ENCODE results near the gene TPSD1. TPM values are rescaled to one million over a fixed set of nuclear protein-coding genes. Genes with fewer than 3 reads are reported as not detected.
A peak's percentile ranks its signal among the peaks of the same experiment; 100 is the strongest.
"Not testable (repeated sequence)": the region's sequence is repeated elsewhere in the genome, so short reads cannot be mapped to it uniquely, and the experiment has no call there.

The TPSD1 gene
- total RNA-seq, 1 experiment from 2014 or later = not detected

- H4K20me1 ChIP-seq (ENCODE audit: low read length); BruUV-seq (replicated peaks); H3K4me3 ChIP-seq (ENCODE audit: low read length); H3F3A ChIP-seq (ENCODE audit: low read length, unreplicated experiment); H3K36me3 ChIP-seq (ENCODE audit: low read depth, low read length); H3K27me3 ChIP-seq (ENCODE audit: low read length); H3K9ac ChIP-seq (ENCODE audit: low read length); H2AFZ ChIP-seq (ENCODE audit: low read length); H3K79me2 ChIP-seq (ENCODE audit: low read length); DNase-seq; intact Hi-C loops (cut with micrococcal nuclease); CTCF ChIA-PET; H3K4me1 ChIP-seq (ENCODE audit: insufficient read depth, low read length); H3K27ac ChIP-seq (ENCODE audit: low read length); H3K4me2 ChIP-seq (ENCODE audit: low read length); H3K9me2 ChIP-seq (replicated peaks; ENCODE audit: low read length); H3K9me3 ChIP-seq (ENCODE audit: low read length); POLR2A ChIA-PET (ENCODE audit: unreplicated experiment): not testable (repeated sequence)
- ATAC-seq = peak; percentile 80
Observed at GRCh38 chr16:1232049-1232748, 23.7 kb upstream of the TPSD1 start.

GRCh38 chr16:1236659-1237058 is 19.2 kb upstream of the TPSD1 start:
- H3K4me1 ChIP-seq (ENCODE audit: insufficient read depth, low read length); H3F3A ChIP-seq (ENCODE audit: low read length, unreplicated experiment); POLR2A ChIA-PET (ENCODE audit: unreplicated experiment); H3K4me2 ChIP-seq (ENCODE audit: low read length); H3K9me2 ChIP-seq (replicated peaks; ENCODE audit: low read length); H3K27ac ChIP-seq (ENCODE audit: low read length); DNase-seq; H2AFZ ChIP-seq (ENCODE audit: low read length); H4K20me1 ChIP-seq (ENCODE audit: low read length); H3K36me3 ChIP-seq (ENCODE audit: low read depth, low read length); CTCF ChIA-PET; H3K27me3 ChIP-seq (ENCODE audit: low read length); H3K9ac ChIP-seq (ENCODE audit: low read length); H3K4me3 ChIP-seq (ENCODE audit: low read length); intact Hi-C loops (cut with micrococcal nuclease); H3K79me2 ChIP-seq (ENCODE audit: low read length); H3K9me3 ChIP-seq (ENCODE audit: low read length); BruUV-seq (replicated peaks): not testable (repeated sequence)
- ATAC-seq = peak; percentile 37

- ATAC-seq (no peak), DNase-seq (no peak)
- POLR2A ChIA-PET (ENCODE audit: unreplicated experiment) = no interaction called here
- Histone ChIP-seq H4K20me1 (ENCODE audit: low read length) (no peaks in the 10 kb centered on the region), H3K9me2 (replicated peaks; ENCODE audit: low read length) (no peaks in the 10 kb centered on the region), H3K9me3 (ENCODE audit: low read length) (no peaks in the 10 kb centered on the region), H3F3A (ENCODE audit: low read length, unreplicated experiment) (no peaks in the 10 kb centered on the region), H3K9ac (ENCODE audit: low read length) (no peak overlapping the region), H3K4me1 (ENCODE audit: insufficient read depth, low read length) (no peaks in the 10 kb centered on the region), H3K4me3 (ENCODE audit: low read length) (no peak overlapping the region), H3K79me2 (ENCODE audit: low read length) (no peaks in the 10 kb centered on the region), H2AFZ (ENCODE audit: low read length) (no peak overlapping the region), H3K36me3 (ENCODE audit: low read depth, low read length) (no peaks in the 10 kb centered on the region), H3K27me3 (ENCODE audit: low read length) (no peaks in the 10 kb centered on the region), H3K4me2 (ENCODE audit: low read length) (no peak overlapping the region), H3K27ac (ENCODE audit: low read length) (no peak overlapping the region)
- BruUV-seq (replicated peaks) = no TSS peak
- TF ChIP-seq EZH2phosphoT487 (IDR thresholded peaks at IDR 0.05; ENCODE audit: borderline replicate concordance, low read length) = no peak
- TF ChIP-seq CTCF (conservative IDR thresholded peaks at IDR 0.05; ENCODE audit: low read depth, low read length) = no peak
- no peak for TF ChIP-seq EZH2 (IDR thresholded peaks at IDR 0.05; ENCODE audit: low read length, unreplicated experiment)
- intact Hi-C loops (cut with micrococcal nuclease) = no loop called here
- CTCF ChIA-PET = no interaction called here
Observed at GRCh38 chr16:1237990-1238389, 17.9 kb upstream of the TPSD1 start.

- H3K79me2 ChIP-seq (ENCODE audit: low read length); H3K9ac ChIP-seq (ENCODE audit: low read length); DNase-seq; H3K36me3 ChIP-seq (ENCODE audit: low read depth, low read length); H2AFZ ChIP-seq (ENCODE audit: low read length); H4K20me1 ChIP-seq (ENCODE audit: low read length); H3K9me2 ChIP-seq (replicated peaks; ENCODE audit: low read length); H3K4me3 ChIP-seq (ENCODE audit: low read length); H3K4me2 ChIP-seq (ENCODE audit: low read length); intact Hi-C loops (cut with micrococcal nuclease); H3F3A ChIP-seq (ENCODE audit: low read length, unreplicated experiment); BruUV-seq (replicated peaks); H3K27ac ChIP-seq (ENCODE audit: low read length); H3K9me3 ChIP-seq (ENCODE audit: low read length); H3K27me3 ChIP-seq (ENCODE audit: low read length); H3K4me1 ChIP-seq (ENCODE audit: insufficient read depth, low read length); POLR2A ChIA-PET (ENCODE audit: unreplicated experiment); CTCF ChIA-PET: not testable (repeated sequence)
- peak; percentile 56 for ATAC-seq
Observed at GRCh38 chr16:1238909-1239308, 17.0 kb upstream of the TPSD1 start.

- H2AFZ ChIP-seq (ENCODE audit: low read length); H3F3A ChIP-seq (ENCODE audit: low read length, unreplicated experiment); H3K4me1 ChIP-seq (ENCODE audit: insufficient read depth, low read length); H3K4me2 ChIP-seq (ENCODE audit: low read length); H3K36me3 ChIP-seq (ENCODE audit: low read depth, low read length); H3K9me2 ChIP-seq (replicated peaks; ENCODE audit: low read length); H3K9me3 ChIP-seq (ENCODE audit: low read length); H3K27ac ChIP-seq (ENCODE audit: low read length); BruUV-seq (replicated peaks); H3K27me3 ChIP-seq (ENCODE audit: low read length); H3K4me3 ChIP-seq (ENCODE audit: low read length); intact Hi-C loops (cut with micrococcal nuclease); ATAC-seq; H3K79me2 ChIP-seq (ENCODE audit: low read length); CTCF ChIA-PET; H3K9ac ChIP-seq (ENCODE audit: low read length); DNase-seq; POLR2A ChIA-PET (ENCODE audit: unreplicated experiment); H4K20me1 ChIP-seq (ENCODE audit: low read length): not testable (repeated sequence)
Observed at GRCh38 chr16:1239575-1239974, 16.3 kb upstream of the TPSD1 start.

- DNase-seq; H4K20me1 ChIP-seq (ENCODE audit: low read length); POLR2A ChIA-PET (ENCODE audit: unreplicated experiment); H2AFZ ChIP-seq (ENCODE audit: low read length); H3K4me3 ChIP-seq (ENCODE audit: low read length); H3K9me2 ChIP-seq (replicated peaks; ENCODE audit: low read length); BruUV-seq (replicated peaks); H3F3A ChIP-seq (ENCODE audit: low read length, unreplicated experiment); CTCF ChIA-PET; ATAC-seq; H3K9ac ChIP-seq (ENCODE audit: low read length); H3K36me3 ChIP-seq (ENCODE audit: low read depth, low read length); H3K4me2 ChIP-seq (ENCODE audit: low read length); H3K4me1 ChIP-seq (ENCODE audit: insufficient read depth, low read length); H3K79me2 ChIP-seq (ENCODE audit: low read length); H3K27ac ChIP-seq (ENCODE audit: low read length); intact Hi-C loops (cut with micrococcal nuclease); H3K27me3 ChIP-seq (ENCODE audit: low read length); H3K9me3 ChIP-seq (ENCODE audit: low read length): not testable (repeated sequence)
Observed at GRCh38 chr16:1240436-1240835, 15.4 kb upstream of the TPSD1 start, which contains the start of gene TPSAB1. TSS of gene TPSAB1 (plus strand) at chr16:1240705. CDS start at chr16:1240939, 234 bp downstream.
